HG03469 (cell line): Measurements from ENCODE around the gene GEMIN8.

Experiments
- ATAC-seq: cut with Tn5 transposase; IDR thresholded peaks from one replicate; pipeline ENCODE4 v1.9.1; 2021; ENCODE audit warnings: mild to moderate bottlenecking, moderate library complexity, moderate number of reproducible peaks; ENCODE audit not compliant: unreplicated experiment

The GEMIN8 gene

GRCh38 chrX:14017399-14017798 lies 12.3 kb downstream of the GEMIN8 start:
- no peak for ATAC-seq

DNA sequence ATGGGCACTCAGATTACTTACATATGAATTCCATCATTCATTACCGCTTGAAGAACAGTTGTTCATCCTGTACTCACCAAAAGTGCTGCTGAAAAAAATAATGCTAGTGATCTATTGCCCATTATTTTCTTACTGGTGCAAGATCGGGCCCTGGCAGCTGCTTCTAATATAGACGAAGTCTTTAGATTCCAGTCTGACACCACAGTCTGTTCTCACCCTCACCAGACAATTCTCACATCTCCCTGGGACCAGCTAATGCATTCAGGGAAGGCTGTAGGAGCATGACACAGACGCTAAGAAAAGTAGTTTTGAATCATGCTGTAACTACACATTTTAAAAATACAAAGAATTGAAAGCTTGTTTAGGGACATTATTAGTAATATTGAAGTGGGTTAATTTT lies 13.8 kb downstream of the GEMIN8 start:
- no peak for ATAC-seq

DNA sequence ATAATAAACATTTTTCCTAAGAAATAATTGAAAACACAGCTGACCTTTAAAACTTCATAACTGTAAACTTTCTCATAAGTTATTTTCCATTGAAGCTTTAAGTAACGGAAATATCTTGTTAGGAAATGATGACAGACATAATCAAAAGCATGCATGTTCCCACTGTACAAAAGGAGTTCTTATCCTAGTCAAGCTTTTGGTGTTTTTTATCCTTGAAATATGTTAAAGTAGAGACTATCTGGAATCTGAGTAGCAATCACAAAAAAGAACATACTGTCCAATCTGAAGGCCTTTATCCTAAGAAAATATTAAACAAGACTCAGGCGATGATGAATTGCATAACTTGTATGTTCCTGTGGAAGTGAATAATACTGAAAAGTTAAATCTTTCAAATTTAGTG lies 14.4 kb downstream of the GEMIN8 start:
- no peak for ATAC-seq

DNA sequence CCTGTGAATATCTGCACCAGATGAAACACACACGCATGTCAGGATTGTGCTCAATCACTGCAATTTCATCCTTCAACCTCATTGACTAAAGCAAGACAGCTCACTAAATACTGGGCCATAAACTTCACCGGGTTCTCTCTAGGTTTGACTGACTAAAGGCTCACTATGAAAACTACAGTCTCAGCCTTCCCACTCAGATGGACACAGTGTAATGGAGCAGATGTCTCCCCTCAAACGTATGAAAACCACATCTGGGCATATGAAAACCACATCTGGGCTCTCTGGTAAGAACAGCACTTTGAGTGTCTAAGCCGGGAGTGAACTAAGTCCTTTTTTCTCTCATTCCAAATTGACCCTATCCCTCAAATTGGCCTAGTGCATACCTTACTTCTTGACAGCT lies 15.2 kb downstream of the GEMIN8 start:
- ATAC-seq: no peak

- ATAC-seq: no peak
These were observed 16.6 kb downstream of the GEMIN8 start for GRCh38 chrX:14013054-14013453.

DNA sequence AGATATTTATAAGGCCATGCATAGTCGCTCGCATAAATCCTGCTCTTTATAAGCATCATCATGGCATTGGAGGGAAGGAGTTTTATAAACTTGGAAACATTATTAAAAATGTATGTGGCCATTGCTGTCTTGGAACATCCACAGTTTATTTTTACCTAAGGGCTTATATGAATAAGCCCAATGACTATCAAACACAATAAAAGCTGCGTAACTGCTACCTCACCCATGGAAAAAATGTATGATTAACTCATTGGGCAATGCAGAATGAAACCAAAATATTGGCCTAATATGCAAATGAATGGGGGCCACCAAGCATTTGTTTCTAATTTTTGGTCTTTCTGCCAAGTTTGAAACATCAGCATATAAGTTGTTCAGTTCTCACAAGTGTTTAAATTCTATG lies 19.1 kb downstream of the GEMIN8 start:
- no peak for ATAC-seq

DNA sequence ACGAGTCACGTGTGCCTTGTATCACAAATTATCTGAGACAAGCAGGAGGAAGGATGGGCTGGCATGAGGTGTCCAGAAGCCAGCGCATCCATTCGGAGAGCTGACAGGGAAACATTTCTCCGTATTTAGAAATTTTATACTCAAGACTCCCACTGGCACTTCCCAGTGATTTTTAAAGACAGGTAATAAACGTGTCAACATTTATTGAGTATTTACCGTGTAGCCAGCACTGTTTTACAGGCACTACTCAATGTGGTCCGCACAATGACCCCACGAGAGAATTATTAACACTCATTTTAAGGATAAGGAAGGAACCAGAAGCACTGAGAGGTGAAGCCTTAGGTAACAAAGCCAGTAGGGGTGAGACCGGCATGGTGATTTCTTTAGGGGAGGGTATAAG lies 23.2 kb downstream of the GEMIN8 start:
- ATAC-seq: no peak

DNA sequence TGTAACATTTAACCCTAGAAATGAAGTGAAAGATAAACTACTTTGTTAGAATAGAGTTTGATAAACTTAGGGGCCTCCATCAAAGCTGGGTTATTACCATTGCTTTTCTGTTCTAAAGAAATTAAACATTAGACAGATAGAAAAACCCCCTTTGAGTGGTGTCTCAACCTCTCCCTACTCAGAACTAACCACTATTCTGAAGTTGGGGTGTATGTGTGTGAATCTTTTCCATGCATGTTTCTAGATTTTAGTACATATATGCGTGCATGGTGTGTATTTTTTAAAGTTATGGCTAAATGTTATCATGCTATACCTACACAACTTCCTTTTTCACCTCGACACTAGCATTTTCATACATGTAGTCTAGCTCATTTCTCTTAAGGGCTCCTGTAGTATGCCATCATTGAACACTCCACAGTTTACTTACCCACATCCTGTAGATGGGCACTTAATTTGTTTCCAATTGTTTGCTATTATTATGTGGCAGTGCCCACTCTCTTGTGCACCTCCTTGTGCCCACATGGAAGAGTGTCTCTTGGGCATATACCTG lies 25.7 kb downstream of the GEMIN8 start:
- no peak for ATAC-seq

DNA sequence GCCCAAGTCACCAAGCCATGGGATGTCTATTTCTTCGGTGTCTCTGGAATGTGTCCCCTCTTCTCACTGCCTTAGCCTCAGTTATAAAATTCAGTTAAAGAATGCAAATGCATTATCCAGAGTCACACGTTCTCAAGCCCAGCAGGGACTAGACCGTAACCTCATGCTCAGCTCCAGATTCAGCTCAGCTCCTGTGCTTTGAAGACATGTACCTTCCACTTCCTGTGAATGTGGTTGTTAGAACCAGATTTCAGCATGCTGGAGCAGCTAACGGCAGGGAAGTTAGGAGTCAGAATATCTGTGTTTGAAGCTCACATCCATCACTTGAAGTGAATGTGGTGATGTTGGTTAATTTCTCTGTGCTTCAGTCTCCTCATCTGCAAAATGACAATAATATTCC lies 26.7 kb downstream of the GEMIN8 start:
- ATAC-seq: no peak

GRCh38 chrX:13996650-13997049 lies 33.0 kb downstream of the GEMIN8 start:
- ATAC-seq: no peak

DNA sequence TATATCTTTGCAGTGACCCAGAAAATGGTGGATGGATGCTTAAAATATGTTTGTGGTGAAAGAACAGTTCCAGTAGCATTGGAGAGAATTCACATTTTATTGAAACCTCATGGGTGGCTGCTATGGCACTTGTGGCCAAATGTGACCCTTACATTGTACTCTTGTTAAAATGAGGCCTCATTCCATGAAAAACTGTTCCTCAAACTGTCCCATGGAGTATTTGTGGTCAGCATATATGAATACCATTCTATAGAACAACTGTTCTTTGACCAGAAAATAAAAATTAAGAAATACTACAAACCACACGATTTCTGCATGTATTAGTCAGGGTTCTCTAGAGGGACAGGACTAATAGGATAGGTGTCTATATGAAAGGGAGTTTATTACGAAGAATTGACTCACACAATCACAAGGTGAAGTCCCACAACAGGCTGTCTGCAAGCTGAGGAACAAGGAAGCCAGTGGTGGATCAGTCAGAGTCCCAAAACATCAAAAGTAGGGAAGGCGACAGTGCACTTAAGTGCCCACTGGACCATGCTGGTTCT lies 35.1 kb downstream of the GEMIN8 start:
- no peak for ATAC-seq

GRCh38 chrX:13994104-13994503 lies 35.6 kb downstream of the GEMIN8 start:
- ATAC-seq: no peak

DNA sequence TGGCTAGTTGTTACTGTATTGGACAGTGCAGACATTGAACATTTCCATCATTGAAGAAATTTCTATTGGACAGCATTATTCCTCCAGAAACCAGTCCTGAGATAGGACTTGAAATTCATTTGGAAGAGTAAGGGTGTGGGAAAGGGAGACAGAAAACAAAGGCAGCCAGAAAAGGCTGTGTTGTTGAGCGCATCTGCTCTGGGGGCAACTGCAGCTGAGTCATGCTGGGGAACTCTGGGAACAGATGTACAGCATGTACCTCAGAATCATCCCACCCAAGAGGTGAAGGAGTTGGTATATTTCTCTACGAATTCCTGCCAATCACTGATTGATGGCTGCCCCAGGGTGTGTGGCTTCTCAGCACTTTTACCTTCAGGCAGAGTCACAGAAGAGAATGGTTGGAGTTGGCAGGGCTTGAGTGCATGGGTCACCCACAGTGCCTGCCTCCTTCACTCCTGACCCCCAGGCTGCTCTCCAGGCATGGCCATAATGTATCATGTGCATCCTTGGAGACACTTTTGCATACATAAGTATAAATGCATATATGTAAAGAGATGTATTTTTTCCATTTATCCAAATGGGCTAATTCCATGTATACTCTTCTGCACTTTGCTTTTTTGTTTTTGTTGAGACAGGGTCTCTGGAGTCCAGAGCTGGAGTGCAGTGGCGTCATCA lies 39.4 kb downstream of the GEMIN8 start:
- no peak for ATAC-seq

DNA sequence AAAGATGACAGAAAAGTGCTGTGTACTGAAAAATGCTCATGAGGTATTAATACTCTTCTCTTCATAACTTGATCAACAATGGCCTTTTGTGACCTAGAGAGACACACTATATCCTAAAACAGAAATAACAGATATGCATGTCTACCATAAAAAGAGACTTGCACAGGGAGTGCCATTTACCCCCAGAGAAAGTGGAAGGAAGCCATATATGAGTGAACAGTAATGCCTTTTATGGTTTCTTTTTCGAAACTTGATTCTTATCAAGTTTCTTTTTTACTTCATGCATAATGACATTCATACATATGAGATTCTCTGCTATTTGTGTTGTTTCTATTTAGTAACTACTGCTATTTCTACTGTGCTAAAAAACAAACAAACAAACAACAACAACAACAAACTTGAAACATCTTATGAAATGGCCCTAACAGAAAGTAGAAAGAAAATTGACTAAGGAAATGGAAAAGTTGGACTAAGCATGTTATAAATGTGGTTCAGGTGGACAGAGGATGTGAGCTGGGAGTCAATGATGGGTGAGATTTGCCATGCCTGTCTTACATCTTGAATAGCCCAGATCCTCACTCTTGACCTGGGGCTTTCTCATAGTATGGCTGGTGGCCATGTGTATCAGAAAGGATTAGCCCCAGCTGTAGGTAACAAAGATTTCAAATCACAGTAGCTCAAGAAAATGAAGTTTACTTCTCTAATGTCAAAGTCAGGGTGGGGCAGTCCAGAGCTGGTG lies 43.8 kb downstream of the GEMIN8 start:
- ATAC-seq: no peak

GRCh38 chrX:13983734-13984133 lies 46.0 kb downstream of the GEMIN8 start:
- ATAC-seq: no peak

GRCh38 chrX:13968198-13968597 lies 61.5 kb downstream of the GEMIN8 start:
- ATAC-seq: no peak

- ATAC-seq: no peak
These were observed 62.1 kb downstream of the GEMIN8 start for GRCh38 chrX:13967636-13968035.

DNA sequence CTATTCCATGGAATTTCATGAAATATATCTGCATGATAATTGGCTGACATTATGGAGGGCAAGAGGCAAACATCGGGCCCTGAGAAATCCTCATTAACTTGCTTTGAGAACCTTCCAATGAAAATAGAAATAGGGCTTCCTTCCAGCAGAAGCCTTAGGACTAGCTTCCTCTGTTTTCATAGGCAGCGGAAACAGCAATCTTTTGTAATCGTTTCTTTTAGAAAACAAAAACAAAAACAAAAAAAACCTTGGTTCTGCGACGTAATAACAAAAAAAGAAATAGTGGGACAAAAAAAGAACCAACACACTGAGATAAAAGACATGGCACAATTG lies 62.9 kb downstream of the GEMIN8 start:
- no peak for ATAC-seq

- ATAC-seq: no peak
These were observed 63.5 kb downstream of the GEMIN8 start for GRCh38 chrX:13966071-13966792.

GRCh38 chrX:13965531-13965930 lies 64.2 kb downstream of the GEMIN8 start:
- no peak for ATAC-seq

GRCh38 chrX:13956998-13957397 lies 72.7 kb downstream of the GEMIN8 start:
- no peak for ATAC-seq
